Ammon's horn (tissue), 1 donor: ENCODE data around the gene CYP26C1.
"Not testable (repeated sequence)": the region's sequence is repeated elsewhere in the genome, so short reads cannot be mapped to it uniquely, and the experiment has no call there.

Source experiments
- DNase-seq: peaks from one replicate; pipeline ENCODE4 v3.0.0-alpha.2; 2016; ENCODE audit warnings: low spot score

Gene CYP26C1

DNA sequence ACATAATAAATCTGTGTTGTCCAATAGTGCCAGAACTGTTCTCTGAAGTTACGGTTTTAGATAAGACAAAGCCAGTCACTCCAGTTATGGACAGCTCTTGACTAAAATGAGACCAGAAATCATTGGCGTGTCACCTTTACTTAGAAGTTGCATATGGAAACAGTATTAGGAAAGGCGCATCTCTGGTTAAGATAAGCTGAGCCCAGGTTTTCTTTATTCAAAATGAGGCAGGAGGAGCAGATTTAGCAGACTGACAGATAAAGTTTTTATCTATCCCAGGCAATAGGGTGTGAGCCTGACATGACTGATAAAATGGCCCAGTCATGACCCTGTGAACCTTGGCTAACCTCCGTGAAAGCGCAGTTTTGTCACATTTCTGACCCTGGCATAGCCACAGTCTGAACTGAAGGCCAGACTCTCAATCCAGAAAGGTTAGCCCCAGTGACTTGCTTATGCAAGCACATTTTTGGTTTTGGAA is 17.3 kb downstream of the CYP26C1 start:
- DNase-seq = no peak

GRCh38 chr10:93079663-93080349 is 19.2 kb downstream of the CYP26C1 start:
- DNase-seq = no peak

- peak; percentile 62 for DNase-seq
These were observed 19.9 kb downstream of the CYP26C1 start for GRCh38 chr10:93080350-93081046.

- no peak for DNase-seq
These were observed 20.7 kb downstream of the CYP26C1 start for GRCh38 chr10:93081318-93081717.

GRCh38 chr10:93081834-93082233 is 21.2 kb downstream of the CYP26C1 start:
- DNase-seq = no peak

GRCh38 chr10:93083743-93084539 is 23.3 kb downstream of the CYP26C1 start:
- DNase-seq = no peak

DNA sequence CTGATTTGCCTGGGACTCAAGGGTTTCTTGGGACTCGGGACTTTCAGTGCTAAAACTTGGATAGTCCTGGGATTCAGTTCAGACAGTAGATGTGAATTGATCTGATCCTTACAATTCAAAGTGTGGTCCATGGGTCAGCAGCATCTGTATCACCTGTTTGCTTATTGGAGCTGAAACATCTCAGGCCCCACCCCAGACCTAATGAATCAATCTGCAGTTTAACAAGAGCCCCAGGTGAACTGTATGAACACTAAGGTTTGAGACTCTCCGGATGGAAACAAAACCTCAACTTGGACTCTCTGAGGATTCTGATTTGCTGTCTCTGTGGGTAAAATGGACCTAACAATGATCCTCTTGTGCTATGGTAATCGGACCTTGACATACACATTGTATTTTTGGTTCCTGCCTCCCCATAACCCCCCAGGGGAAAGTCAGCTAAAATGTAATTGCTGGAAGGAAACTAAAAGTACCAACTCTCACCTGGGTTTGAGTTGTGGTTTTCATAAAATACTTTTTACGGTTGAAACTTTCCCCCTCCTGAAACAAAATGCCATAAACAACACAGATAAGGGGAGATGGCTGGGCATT is 24.8 kb downstream of the CYP26C1 start:
- DNase-seq = no peak

DNA sequence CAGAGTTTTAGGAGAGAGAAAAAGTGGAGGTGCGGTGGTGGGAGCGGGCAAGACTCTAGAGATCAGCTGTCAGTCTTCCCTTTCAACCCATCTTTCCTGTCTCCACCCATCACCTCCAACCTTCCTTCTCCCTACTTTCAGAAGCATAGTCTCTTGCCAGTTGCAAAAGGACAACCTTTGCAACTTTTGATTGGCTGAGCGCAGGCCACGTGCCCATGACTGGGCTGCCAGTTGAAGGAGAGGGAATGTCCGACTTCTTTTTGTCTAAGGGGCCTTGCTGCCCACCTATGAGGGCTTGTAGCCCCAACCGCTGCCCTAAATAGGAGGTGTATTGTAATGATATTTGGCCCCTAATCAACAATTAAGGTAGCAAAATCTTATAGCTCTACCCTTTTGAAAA is 25.7 kb downstream of the CYP26C1 start:
- DNase-seq = no peak

DNA sequence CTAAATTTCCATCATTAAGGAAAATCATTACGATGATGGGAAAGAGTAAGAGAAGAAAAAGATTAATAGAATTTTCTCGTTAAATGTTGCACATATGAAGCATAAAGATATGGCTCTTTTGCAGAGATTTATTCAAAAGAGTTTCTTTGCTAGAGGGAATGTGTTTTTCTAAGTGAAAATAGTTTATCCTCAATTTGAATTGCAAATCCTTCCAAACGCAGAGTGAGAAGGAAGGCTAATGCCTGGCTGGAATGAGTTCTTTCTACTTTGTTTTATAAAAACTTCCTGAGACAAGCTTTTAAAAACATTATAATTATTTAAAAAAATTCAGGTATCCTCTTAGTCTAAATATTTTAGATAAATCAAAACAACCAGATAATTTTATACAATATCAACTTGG is 27.2 kb downstream of the CYP26C1 start:
- no peak for DNase-seq

GRCh38 chr10:93088466-93088865 is 27.9 kb downstream of the CYP26C1 start:
- no peak for DNase-seq

- no peak for DNase-seq
These were observed 30.0 kb downstream of the CYP26C1 start for GRCh38 chr10:93090619-93091018.

- no peak for DNase-seq
These were observed 31.4 kb downstream of the CYP26C1 start for GRCh38 chr10:93091960-93092359.

DNA sequence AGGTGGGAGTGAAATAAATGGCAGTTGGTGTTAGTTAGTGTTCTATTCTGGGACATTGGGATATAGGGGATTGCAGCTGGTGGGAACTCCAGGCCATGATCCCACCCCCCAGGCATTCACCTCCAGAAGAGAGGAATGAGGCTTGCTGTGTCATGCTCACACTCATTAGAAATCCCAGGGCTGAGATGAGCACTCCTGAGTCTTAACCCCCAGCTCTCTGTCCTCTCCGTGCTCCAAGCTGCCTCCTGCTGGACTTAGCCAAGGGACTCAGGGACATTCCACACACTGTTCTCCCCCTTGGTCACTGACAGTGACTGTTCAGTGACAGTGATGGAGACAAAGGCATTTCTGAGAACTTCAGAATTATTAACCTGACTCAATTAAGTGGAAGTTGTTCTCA is 34.6 kb downstream of the CYP26C1 start:
- no peak for DNase-seq

DNA sequence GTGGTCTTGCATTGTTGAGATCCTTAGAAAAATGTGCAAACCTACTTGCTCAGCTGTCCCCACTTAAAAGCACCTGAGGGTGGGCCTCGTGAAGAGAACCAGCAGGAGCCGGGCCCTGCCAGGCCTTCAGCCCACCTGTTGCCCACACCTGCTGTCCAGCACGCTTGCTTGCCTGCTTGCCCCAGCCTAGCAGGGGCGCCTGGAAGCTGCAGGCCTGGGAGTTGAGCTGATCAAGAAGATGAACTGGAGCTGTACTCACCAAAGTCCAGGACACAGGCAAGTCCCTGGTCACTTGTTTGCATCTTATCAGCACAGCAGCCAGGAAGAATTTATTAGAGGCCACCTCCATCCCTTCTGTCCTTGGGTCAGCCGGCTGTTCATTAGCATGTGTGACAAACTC is 36.3 kb downstream of the CYP26C1 start:
- no peak for DNase-seq

GRCh38 chr10:93097386-93097785 is 36.8 kb downstream of the CYP26C1 start:
- no peak for DNase-seq

GRCh38 chr10:93098816-93099215 is 38.2 kb downstream of the CYP26C1 start:
- DNase-seq = no peak

GRCh38 chr10:93099670-93100069 is 39.1 kb downstream of the CYP26C1 start:
- no peak for DNase-seq

GRCh38 chr10:93101148-93101547 is 40.5 kb downstream of the CYP26C1 start:
- not testable (repeated sequence) for DNase-seq

DNA sequence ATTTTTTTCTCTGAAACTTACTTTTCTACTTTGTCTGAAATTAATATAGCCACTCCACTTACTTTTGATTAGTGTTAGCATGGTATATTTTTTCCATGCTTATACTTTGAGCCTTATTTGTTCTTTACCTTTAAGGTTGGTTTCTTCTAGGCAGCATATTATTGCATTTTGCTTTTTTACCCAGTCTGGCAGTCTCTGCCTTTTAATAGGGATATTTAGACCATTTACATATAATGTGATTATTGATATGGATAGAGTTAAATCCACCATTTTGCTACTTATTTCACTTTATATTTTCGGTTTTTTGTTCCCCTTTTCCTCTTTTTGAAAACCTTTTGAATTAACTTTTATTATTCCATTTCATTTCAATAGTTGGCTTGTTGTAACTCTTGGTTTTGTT is 43.4 kb downstream of the CYP26C1 start:
- no peak for DNase-seq

DNA sequence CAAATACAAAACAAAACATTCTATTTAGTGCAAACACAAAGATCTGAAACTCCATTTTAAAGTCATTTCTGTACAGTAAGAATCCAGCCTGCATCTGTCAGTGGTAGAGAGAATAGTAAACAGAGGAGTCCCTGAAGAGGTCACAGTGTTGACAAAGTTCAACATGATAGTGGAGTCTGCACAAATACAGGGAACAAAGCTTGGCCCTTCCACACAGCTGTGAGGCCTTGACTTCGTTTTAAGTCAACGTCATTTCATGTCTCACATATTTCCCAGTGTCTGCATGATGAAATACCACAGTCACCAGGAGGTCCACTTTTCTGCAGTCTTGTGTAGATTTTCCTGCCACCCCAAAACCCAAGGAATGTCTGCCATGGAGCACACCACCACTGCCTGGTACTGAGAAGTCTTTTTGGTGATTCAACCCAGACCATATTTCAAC is 46.1 kb downstream of the CYP26C1 start:
- DNase-seq = no peak

GRCh38 chr10:93110472-93111146 is 50.0 kb downstream of the CYP26C1 start:
- no peak for DNase-seq

- no peak for DNase-seq
These were observed 52.4 kb downstream of the CYP26C1 start for GRCh38 chr10:93113042-93113441.
